Measurements from ENCODE around the gene ARMC2.
"Not testable (repeated sequence)": the region's sequence is repeated elsewhere in the genome, so short reads cannot be mapped to it uniquely, and the experiment has no call there.

Gene ARMC2

DNA sequence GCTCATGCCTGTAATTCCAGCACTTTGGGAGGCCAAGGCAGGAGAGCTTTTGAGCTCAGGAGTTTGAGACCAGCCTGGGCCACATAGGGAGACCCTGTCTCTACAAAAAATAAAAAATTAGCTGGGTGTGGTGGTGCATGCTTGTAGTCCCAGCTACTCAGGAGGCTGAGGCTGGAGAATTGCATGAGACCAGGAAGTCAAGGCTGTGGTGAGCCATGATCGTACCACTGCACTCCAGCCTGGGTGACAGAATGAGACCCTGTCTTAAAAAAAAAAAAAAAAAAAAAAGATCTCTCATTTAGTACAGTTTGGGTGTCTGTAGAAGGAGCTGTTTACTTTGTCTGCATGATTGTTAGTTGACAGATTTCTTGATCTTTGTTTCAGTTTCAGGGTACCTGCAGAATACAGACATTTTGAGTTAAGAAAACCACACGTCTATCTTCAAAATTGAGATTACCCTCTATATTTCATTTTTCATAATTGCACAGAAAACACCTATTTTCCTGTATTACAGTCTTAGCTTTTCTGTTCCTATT, 17.6 kb downstream of the ARMC2 start:
- intact Hi-C loops (cut with DNase I); DNase-seq: not testable (repeated sequence)

DNA sequence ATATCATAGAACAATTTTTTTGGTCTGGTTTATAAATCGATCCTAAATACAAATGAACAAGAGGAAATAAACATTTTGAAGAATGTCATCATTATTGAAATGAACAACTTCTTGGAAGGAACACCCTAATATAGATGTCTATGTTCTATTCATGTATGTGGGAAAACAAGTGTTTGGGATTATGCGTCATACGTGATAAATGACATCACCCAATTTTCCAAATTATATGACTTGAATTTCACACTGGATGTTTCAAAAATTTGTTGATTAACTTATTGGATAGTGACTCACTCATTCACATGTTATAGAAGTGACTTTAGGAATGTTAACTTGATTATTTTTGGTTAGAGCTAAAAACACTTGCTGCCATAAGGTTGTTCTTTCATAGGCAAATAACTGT, 18.6 kb downstream of the ARMC2 start:
- DNase-seq: no peak
- intact Hi-C loops (cut with DNase I): no loop called here

DNA sequence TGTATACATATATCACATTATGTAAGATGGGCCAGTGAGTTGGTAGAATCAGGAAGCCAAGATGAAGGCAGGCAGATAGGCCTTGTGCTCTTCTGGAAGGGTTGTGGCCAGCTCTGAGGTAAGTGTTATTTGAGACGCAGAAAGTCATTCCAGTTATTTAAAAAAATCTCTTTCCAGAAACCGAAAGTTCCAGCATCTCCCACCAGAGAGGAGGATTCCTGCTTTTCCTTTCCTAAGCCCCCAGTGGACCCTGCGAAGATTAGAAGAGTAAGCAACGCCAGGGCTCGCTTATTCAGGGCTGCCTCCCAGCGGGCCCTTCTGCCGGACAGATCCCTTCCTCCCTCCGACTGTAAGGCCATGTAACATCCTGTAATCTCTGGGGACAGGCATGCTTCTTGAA, 20.4 kb downstream of the ARMC2 start:
- DNase-seq: no peak
- intact Hi-C loops (cut with DNase I): no loop called here

DNA sequence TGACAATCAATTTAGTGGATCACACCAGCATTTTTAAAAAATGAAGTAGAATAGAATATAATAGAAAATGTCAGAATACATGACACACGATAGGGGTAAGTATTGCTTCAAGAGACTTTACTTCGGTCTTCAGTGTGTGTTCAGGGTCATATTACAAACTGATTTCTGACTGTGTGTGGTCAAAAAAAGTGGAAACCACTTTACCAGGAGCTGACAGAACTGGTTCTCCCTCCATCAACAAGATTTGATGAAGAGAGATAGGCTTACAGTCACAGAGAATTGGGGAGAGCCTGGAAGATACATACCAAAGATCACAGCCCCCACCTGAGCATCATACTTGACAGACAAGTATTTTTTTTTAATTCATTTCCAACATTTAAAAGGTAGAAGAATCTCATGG, 21.7 kb downstream of the ARMC2 start:
- intact Hi-C loops (cut with DNase I): no loop called here
- DNase-seq: no peak

DNA sequence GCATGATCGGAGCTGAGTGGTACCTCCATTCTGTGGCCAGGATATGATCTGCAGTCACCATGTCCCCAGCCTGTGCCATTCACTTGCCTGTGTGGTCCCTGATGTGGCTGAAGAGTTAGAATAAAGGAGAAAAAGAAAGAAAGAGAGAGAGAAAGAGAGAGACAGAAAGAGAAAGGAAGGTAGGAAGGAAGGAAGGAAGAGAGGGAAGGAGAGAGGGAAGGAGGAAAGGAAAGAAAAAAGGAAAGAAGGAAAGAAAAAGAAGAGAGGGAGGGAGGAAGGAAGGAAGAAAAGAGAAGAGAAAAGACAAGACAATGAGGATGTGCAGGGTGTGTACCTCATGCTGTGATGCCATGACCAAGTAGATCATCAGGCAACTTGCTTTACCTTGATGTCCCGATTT, 22.1 kb downstream of the ARMC2 start:
- intact Hi-C loops (cut with DNase I): no loop called here
- DNase-seq: no peak

DNA sequence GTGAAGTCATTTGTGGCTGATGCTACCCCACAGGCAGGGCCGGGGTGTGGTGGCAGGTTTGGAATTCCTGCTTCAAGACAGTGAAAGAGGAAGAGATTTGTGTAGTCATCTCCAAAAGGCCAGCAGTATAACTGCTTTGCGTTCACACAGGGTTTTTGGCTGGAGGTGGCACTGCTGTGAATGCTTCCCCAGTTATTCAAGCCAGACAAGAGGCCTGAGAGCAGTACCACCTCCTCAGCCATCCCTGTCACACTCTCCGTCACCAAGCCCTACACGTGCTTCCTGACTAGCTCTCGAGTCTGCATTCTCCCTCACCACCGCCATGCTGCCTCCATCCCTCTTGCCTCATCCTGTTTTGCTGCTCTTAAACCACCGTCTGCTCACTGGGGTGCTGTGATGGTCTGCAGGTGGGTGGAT, 23.9 kb downstream of the ARMC2 start:
- intact Hi-C loops (cut with DNase I): no loop called here
- peak in 8 of 10 donors; percentile 22 to 91 (median 64) for DNase-seq

DNA sequence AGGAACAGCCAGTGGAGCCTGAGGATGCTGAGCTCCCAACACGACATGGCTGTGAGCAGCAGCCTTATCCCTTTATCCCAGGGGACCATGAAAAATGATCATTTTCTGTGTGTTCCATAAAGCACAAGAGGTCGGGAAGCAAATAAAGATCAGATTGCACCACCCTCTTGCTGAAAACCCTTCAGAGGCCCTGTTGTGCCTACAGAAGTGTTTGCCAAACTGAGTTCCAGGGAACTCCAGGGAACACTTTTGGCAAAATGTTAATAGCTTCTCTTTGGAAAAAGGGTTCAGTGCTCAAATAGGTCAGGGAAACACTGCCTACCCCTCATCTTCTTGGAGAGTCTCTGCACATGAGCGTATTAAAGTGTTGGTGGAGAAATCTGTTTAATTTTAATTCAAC, 24.4 kb downstream of the ARMC2 start:
- no peak for DNase-seq
- intact Hi-C loops (cut with DNase I): no loop called here

DNA sequence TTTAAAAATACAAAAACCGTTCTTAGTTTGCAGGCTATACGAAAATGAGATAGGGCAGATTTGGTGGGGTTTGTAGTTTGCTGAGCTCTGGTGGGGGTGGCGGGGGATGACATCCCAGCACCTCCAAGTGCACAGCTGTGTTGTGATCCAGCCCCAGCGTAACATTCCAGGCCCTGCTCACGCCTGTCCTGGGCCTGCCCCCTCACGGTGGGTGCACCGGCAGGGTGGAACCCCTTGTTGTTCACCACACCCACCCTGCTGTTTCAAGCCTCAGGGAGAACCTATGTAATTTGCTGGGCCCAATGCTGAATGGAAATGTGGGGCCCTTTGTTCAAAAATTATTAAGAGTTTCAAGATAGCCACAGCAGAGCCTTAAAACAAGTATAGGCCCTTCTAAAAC, 25.0 kb downstream of the ARMC2 start:
- intact Hi-C loops (cut with DNase I): no loop called here
- no peak for DNase-seq

DNA sequence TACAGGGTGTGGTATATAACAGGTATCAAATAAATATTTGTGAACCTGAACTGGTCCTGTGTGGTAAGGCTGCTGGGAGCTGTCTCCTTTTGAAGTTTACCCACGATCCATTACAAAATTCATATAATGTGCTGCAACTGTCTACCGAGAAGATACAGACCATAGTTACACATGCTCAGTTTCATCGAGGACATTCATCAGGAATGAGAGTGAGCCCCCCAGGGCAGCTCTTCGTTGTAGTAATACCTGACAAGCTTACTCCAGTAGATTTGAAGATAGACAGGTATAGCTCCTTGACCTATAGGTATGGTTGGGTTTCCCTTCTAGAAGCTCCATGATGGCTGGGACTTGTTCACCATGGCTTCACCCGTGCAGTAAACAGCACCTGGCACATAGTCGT, 25.7 kb downstream of the ARMC2 start:
- DNase-seq: no peak
- intact Hi-C loops (cut with DNase I): no loop called here

DNA sequence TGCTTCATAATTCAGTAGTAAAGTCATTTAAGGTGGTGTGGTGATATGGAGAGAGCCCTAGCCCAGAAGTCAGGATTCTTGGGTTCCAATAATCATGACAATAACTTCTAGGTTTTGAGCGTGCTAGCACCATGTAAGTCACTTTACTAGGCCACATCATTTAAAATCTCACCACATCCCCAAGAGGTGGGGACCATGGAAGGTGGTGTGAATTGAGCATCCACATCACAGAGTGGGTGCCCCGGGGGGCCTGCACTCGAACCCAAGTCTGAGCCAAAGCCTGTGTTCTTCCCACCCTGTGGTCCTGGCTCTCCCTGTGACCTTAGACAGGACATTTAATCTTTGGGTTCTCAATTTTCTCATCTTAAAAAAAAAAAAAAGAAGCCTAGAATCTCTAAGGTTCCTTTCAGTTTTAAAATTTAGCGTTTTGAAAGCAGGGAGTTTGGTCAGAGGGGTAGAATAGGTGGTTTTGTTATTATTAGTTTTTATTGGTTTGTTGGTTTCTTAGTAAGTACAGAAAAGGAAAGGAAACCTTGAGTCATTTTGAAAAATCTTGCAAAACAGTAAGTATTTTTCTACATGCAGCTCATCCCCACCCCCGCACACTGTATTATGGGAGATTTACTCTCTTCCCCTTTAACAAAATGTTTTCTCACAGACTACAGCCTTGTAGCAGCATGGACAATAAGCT, 26.4 kb downstream of the ARMC2 start:
- no peak for DNase-seq
- intact Hi-C loops (cut with DNase I): no loop called here

DNA sequence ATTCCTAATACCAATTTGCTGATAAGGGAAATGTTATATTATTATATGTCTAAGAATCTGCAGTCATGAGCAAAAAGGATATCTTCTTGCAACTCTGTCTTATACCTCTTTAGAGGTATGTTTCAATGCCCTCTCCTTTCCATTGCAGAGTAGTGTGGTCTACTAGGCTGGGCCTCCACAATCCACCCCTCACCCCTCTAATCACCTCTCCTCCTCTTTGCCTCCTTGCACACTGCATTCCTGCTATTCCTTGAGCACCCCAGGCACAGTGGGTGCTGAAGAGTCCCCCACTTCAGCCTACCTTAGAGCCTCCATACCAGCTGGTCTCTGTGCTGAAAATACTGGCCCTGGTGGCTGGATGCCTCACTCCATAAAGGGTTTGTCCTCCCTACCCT, 26.9 kb downstream of the ARMC2 start:
- no peak for DNase-seq
- intact Hi-C loops (cut with DNase I): no loop called here

DNA sequence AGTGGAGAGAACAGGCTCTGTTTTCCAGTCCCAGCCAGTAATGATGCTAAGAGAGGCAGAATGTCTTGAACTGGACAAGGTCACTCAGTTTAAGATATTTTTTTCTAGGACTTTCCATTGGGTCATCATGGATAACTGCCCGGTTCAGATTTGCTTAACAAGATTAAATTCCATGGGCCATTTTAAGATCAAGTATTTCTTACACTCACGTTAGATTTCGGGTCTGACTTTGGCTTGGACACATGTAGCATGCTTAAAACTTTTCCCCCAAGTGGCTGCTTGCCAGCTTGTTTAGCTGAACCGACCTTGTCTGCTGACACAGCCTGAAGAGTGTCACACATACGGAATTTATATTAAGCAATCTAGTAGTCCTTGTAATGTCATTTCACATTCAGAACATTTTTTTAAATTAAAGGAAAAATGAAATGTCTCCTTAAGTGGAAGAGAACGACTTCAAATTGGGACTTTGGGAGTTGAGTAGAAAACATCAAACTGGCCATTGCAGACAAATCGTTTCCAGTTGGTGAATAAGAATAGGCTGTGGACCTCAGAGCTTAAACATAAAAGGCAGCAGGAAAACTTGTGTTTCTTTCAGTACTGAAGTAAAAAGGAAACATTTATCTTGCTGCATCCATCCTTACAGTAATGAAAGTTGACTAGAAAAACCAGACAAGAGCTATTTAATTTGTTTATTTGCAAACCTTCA, 29.0 kb downstream of the ARMC2 start:
- intact Hi-C loops (cut with DNase I): no loop called here
- DNase-seq: no peak

DNA sequence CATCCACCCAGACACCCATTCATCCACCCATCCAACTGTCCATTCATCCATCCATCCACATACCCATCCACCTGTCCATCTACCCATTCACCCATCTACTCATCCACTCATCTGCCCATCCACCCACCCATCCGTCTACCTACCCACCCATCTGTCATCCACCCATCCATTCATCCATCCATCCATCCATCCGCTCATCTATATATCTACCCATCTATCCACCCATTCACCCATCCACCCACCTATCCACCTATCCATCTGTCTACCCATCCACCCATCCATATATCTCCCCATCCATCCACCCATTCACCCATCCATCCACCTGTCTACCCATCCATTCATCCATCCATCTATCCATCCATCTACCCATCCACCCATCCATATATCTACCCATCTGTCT, 30.7 kb downstream of the ARMC2 start:
- intact Hi-C loops (cut with DNase I): no loop called here

DNA sequence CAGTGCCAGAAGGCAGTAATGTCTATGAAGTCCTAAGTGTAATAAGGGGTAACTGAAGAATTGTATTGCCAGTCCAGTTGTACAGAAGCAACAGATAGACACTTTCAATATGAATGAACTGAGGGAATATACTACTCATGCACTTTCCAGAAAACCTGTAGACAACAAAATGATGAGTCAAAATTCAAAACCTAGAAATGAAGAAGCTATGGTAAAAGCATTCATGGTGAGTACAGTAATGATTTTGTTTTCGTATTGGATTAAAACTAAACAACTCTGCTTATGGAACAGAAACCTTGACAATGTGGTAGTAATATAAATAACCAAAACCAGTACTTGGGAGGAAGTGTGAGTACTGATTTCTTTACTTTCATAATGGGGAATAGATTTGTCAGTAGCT, 35.0 kb downstream of the ARMC2 start:
- no peak for DNase-seq
- intact Hi-C loops (cut with DNase I): no loop called here

More for the DNA sequence above, 30.7 kb downstream of the ARMC2 start:
- DNase-seq: no peak

DNA sequence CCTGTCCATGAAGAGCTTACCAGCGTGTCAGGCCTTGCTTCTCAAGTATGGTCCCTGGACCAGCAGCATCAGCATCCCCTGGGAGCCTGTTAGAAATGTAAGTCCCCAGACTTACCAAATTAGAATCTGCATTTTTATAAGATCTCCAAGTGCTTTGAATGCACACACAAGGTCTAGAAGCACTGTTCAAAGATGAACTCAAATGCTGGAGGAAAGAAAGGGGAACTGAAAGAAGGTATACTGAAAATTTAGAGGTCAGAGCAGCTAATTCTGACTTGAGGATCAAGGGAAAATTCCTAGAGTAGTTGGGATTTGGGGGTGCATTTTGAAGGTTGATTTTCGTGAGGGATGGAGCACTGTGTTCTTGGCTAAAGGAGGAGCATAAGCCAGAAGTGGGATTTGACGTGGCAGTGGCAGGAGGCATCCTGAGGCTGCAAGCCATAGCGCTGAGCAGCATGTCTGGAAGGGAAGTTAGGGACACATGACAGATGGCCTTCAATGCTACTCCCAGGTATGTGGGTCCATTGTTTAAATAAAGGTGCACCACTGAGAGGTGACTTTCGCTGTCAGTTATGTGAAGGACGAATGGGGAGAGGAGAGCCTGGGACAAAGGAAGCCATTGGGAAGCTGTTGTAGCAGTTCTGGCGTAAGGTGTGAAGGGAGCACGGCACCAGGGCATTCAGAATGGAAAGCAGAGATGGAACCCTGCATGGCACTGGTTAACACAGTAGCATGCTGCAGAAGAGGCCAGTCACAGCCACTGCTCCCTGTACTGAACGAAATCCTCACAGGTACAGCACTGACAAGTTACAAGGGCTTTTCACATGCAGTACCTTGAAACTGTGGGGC, 36.2 kb downstream of the ARMC2 start:
- intact Hi-C loops (cut with DNase I): no loop called here
- DNase-seq: no peak

DNA sequence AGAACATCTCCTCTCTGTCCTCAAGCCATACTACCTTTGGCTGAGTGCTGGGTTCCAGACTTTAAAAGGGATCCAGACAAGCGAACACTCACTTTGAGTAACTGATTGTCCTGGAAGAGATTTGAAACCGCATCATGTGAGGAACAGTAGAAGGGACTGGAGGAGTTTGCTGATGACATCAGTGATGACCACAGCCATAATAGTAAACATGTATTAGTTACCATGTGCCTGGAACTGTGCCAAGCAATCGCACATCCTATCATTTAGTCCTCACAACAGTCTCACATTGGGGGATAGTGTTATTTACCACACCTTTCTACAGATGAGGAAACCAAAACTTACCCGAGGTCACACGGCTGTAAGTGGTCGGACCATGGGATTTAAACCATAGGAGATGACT, 39.8 kb downstream of the ARMC2 start:
- intact Hi-C loops (cut with DNase I): no loop called here
- DNase-seq: no peak

DNA sequence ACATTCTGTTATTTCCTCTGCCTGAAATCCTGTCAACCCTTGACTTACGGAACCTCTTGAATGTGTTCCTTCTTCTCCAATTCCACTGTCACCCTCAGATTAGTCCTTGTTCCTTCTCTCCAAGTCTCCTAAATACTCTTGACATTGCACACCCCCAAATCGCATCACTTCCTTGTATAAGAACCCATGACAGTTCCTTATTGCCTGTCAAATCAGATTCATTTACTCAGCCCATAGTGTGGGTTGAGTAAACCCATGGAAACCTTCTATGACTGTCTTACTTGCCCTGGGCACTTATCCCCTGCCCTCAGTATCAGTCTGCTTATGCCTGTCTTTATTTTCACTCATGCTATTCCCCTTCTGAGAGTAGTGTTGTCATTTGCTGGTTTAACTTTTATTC, 40.5 kb downstream of the ARMC2 start:
- DNase-seq: no peak
- intact Hi-C loops (cut with DNase I): no loop called here

DNA sequence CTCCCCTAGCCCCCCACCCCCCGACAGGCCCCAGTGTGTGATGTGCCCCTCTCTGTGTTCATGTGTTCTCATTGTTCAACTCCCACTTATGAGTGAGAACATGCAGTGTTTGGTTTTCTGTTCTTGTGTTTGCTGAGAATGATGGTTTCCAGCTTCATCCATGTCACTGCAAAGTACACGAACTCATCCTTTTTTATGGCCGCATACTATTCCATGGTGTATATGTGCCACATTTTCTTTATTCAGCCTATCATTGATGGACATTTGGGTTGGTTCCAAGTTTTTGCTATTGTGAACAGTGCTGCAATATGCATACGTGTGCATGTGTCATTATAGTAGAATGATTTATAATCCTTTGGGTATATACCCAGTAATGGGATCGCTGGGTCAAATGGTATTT, 42.7 kb downstream of the ARMC2 start:
- not testable (repeated sequence) for DNase-seq
- intact Hi-C loops (cut with DNase I): loop anchor here (10.0 kb wide), 1 partner anchor 106 kb away; no protein-coding TSS in a partner anchor

DNA sequence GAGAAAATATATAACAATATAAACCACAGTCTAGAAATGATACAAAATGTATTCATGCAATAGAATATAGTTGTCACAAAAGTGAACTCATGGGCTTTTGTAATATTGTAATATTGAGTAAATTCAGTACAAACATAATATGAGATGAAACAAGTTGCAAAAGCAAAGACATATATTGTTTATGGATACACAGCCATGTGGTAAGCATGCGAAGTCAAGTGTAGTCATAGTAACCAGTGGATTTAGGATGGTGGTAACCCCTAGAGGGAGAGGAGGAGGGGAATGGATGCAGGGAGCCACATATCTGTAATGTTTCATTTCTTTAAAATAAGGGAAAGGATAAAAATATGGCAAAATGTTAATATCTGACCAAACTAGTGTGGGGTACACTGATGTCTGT, 47.3 kb downstream of the ARMC2 start:
- intact Hi-C loops (cut with DNase I): loop anchor here (5.0 to 10.0 kb wide), 2 partner anchors 111 to 177 kb away; no protein-coding TSS in a partner anchor
- no peak for DNase-seq

DNA sequence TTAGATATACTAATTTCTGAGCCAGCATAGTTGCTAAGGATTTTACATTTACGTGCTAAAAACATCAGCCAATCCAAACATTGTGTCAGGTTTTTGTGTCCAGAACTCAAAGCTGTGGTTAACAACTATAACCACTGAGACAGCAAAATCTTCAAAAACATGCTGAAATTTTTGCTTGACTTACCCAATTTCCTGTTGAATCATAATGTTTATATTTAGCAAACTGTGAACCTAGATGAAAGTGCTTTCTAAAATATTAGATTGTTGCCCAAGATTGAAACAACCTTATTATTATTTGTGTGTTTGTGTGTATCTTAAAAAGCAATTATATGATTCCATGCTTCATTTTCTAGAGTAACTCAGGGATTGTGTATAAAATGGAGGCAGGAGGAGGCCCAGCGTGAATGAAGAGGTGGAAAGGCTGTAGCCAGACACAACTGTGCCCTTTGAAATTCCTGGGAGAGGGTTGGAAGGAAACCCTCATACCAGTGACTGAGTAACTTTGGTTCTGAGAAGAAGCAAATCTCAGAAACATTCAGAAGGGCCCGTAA, 48.0 kb downstream of the ARMC2 start:
- DNase-seq: no peak
- intact Hi-C loops (cut with DNase I): loop anchor here (5.0 to 10.0 kb wide), 2 partner anchors 111 to 176 kb away; no protein-coding TSS in a partner anchor

DNA sequence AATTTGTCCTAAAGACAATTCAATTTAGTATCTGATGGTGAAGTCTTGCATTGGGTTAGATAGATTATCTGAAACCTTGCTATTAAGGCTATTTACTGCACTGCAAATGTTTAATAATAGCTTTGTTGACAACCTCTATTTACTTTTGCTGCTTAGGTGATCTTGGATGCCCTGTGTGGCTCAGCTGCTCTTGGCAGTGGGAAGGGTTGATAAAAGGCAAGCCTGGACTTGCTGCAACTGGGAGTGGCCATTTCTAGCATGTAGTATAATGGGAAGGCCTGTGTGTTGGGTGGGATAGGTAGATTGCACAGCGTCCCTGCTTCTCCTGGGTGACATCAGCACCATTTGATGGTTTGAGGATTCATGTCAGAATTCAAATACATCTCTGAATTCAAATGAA, 49.1 kb downstream of the ARMC2 start:
- DNase-seq: no peak
- intact Hi-C loops (cut with DNase I): loop anchor here (5.0 to 10.0 kb wide), 2 partner anchors 113 to 175 kb away; no protein-coding TSS in a partner anchor

Measured in posterior cingulate gyrus (tissue), 11 donors.